ENCODE results near the gene FOXK1.

GRCh38 chr7:4681886-4682620, at the start of gene FOXK1:
- TF ChIP-seq EZH2phosphoT487 (IDR thresholded peaks at IDR 0.05; ENCODE audit: unreplicated experiment) (no peak), CREB1 (CRISPR knock-in tag; IDR thresholded peaks at IDR 0.05; ENCODE audit: low read depth) (no peak), NANOG (IDR thresholded peaks at IDR 0.05; ENCODE audit: borderline replicate concordance) (no peak), CTCF (conservative IDR thresholded peaks at IDR 0.05; ENCODE audit: low read depth in 2 of 2) (no peak), JUNB (IDR thresholded peaks at IDR 0.05; ENCODE audit: unreplicated experiment) (no peak), REST (IDR thresholded peaks at IDR 0.05; ENCODE audit: unreplicated experiment) (no peak), POLR2AphosphoS5 (IDR thresholded peaks at IDR 0.05; ENCODE audit: low read depth) (no peak), EZH2 (IDR thresholded peaks at IDR 0.05; ENCODE audit: low read depth, unreplicated experiment) (no peak)
